Activated CD4-positive, alpha-beta memory T cell treated with anti-CD3 and anti-CD28 coated beads, Interleukin-2, amount 10 ng/mL, durations not matched to agents 7 days and 5 days (primary cell): ENCODE results near the gene TRMT44. TPM values are rescaled to one million over a fixed set of nuclear protein-coding genes. Genes with fewer than 3 reads are reported as not detected.

Source experiments
- CTCF ChIA-PET: fragments of 350-600 bp; sonication (Branson Sonifier 250); formaldehyde crosslinking; loops from one replicate; lab custom pipeline; 2021; ENCODE audit warnings: antibody characterized with exemption, inconsistent platforms; lab: Charles Lee
- POLR2A ChIA-PET: fragments of 350-600 bp; sonication (Branson Sonifier 250); formaldehyde crosslinking; loops from one replicate; lab custom pipeline; 2021; ENCODE audit warnings: antibody characterized with exemption; lab: Charles Lee
- DNase-seq: peaks from one replicate; pipeline ENCODE4 v3.0.0-alpha.2; 2020
- H3K27ac Mint-ChIP-seq: one replicate; pipeline ENCODE4 v1.8.0; 2021; ENCODE audit warnings: mild to moderate bottlenecking, mixed read lengths
- H3K27me3 Mint-ChIP-seq: one replicate; pipeline ENCODE4 v1.8.0; 2021; ENCODE audit warnings: mixed read lengths
- H3K36me3 Mint-ChIP-seq: one replicate; pipeline ENCODE4 v1.8.0; 2021; ENCODE audit warnings: low read depth, mixed read lengths
- H3K4me1 Mint-ChIP-seq: one replicate; pipeline ENCODE4 v1.8.0; 2021; ENCODE audit warnings: mixed read lengths
- H3K4me3 Mint-ChIP-seq: one replicate; pipeline ENCODE4 v1.8.0; 2021; ENCODE audit warnings: mild to moderate bottlenecking, mixed read lengths
- H3K9me3 Mint-ChIP-seq: one replicate; pipeline ENCODE4 v1.8.0; 2021; ENCODE audit warnings: mixed read lengths
- total RNA-seq, 2 experiments: library from RNA; stranded (reverse); gene quantifications; one replicate each; pipeline ENCODE4 v1.2.3, GENCODE V29; 2021

The TRMT44 gene
- total RNA-seq, 2 experiments from 2014 or later, result 15.7 to 17.8 TPM

GRCh38 chr4:8465615-8466611 is 25.3 kb downstream of the TRMT44 start:
- Mint-ChIP-seq H3K36me3 (peaks cover 22% of the 10 kb centered on the region), H3K27me3 (no peaks in the 10 kb centered on the region), H3K27ac (no peak overlapping the region), H3K4me1 (no peaks in the 10 kb centered on the region), H3K9me3 (no peaks in the 10 kb centered on the region), H3K4me3 (no peak overlapping the region)
- POLR2A ChIA-PET, result interaction anchor here (1.1 kb wide), 1 partner anchor 9 kb away, joined by 3 read pairs; no protein-coding TSS in a partner anchor
- CTCF ChIA-PET, result no interaction called here
- DNase-seq, result no peak

- DNase-seq, result no peak
- CTCF ChIA-PET, result no interaction called here
- Mint-ChIP-seq H3K9me3 (no peaks in the 10 kb centered on the region), H3K27ac (no peak overlapping the region), H3K4me1 (no peaks in the 10 kb centered on the region), H3K36me3 (peaks cover 22% of the 10 kb centered on the region), H3K27me3 (no peaks in the 10 kb centered on the region), H3K4me3 (no peak overlapping the region)
- POLR2A ChIA-PET, result no interaction called here
Observed at GRCh38 chr4:8467016-8467415, 26.4 kb downstream of the TRMT44 start.

GRCh38 chr4:8468746-8469535 is 28.4 kb downstream of the TRMT44 start:
- POLR2A ChIA-PET, result interaction anchor here (1.4 kb wide), 1 partner anchor 12 kb away, joined by 3 read pairs; no protein-coding TSS in a partner anchor

GRCh38 chr4:8469550-8469949 is 29.0 kb downstream of the TRMT44 start:
- H3K4me1 Mint-ChIP-seq, result no peaks in the 10 kb centered on the region
- CTCF ChIA-PET, result interaction anchor here (1.2 to 2.4 kb wide), 3 partner anchors 11 to 51 kb away, joined by 3 to 9 read pairs (median 8); no protein-coding TSS in a partner anchor
- no peak overlapping the region for H3K27ac Mint-ChIP-seq
- no peak for DNase-seq
- H3K4me3 Mint-ChIP-seq, result no peak overlapping the region
- H3K36me3 Mint-ChIP-seq, result peaks cover 22% of the 10 kb centered on the region
- no peaks in the 10 kb centered on the region for H3K27me3 Mint-ChIP-seq
- POLR2A ChIA-PET, result interaction anchor here (1.4 kb wide), 1 partner anchor 13 kb away, joined by 3 read pairs; no protein-coding TSS in a partner anchor
- no peaks in the 10 kb centered on the region for H3K9me3 Mint-ChIP-seq

More at GRCh38 chr4:8468746-8469535, 28.4 kb downstream of the TRMT44 start:
- Mint-ChIP-seq H3K9me3 (no peaks in the 10 kb centered on the region), H3K4me1 (no peaks in the 10 kb centered on the region), H3K4me3 (no peak overlapping the region), H3K36me3 (peaks cover 22% of the 10 kb centered on the region), H3K27me3 (no peaks in the 10 kb centered on the region), H3K27ac (peak overlapping the region; percentile 3)
- CTCF ChIA-PET, result interaction anchor here (0.6 to 2.4 kb wide), 11 partner anchors 8 to 449 kb away, joined by 3 to 9 read pairs (median 3); partner anchors contain the start of genes ACOX3 and TRMT44
- peak; percentile 64 for DNase-seq

- no peaks in the 10 kb centered on the region for H3K4me1 Mint-ChIP-seq
- no peak overlapping the region for H3K4me3 Mint-ChIP-seq
- H3K27ac Mint-ChIP-seq, result no peak overlapping the region
- CTCF ChIA-PET, result no interaction called here
- POLR2A ChIA-PET, result interaction anchor here (1.4 kb wide), 1 partner anchor 14 kb away, joined by 3 read pairs; no protein-coding TSS in a partner anchor
- no peaks in the 10 kb centered on the region for H3K27me3 Mint-ChIP-seq
- H3K36me3 Mint-ChIP-seq, result peaks cover 14% of the 10 kb centered on the region
- no peaks in the 10 kb centered on the region for H3K9me3 Mint-ChIP-seq
- DNase-seq, result no peak
Observed at GRCh38 chr4:8470451-8471024, 30.0 kb downstream of the TRMT44 start.

- Mint-ChIP-seq H3K27me3 (no peaks in the 10 kb centered on the region), H3K27ac (no peak overlapping the region)
- POLR2A ChIA-PET, result no interaction called here
Observed at GRCh38 chr4:8471211-8471875, 30.8 kb downstream of the TRMT44 start.

GRCh38 chr4:8472158-8472688 is 31.6 kb downstream of the TRMT44 start:
- H3K9me3 Mint-ChIP-seq, result no peaks in the 10 kb centered on the region
- ChIA-PET POLR2A (no interaction called here), CTCF (interaction anchor here (0.7 kb wide), 1 partner anchor 1487 kb away, joined by 3 read pairs; no protein-coding TSS in a partner anchor)
- no peak overlapping the region for H3K27ac Mint-ChIP-seq
- peaks cover 14% of the 10 kb centered on the region for H3K36me3 Mint-ChIP-seq
- H3K4me3 Mint-ChIP-seq, result no peak overlapping the region
- DNase-seq, result no peak
- no peaks in the 10 kb centered on the region for H3K4me1 Mint-ChIP-seq
- H3K27me3 Mint-ChIP-seq, result no peaks in the 10 kb centered on the region

More at GRCh38 chr4:8471211-8471875, 30.8 kb downstream of the TRMT44 start:
- Mint-ChIP-seq H3K36me3 (peaks cover 14% of the 10 kb centered on the region), H3K9me3 (no peaks in the 10 kb centered on the region), H3K4me3 (no peak overlapping the region), H3K4me1 (no peaks in the 10 kb centered on the region)
- CTCF ChIA-PET, result no interaction called here
- no peak for DNase-seq

- CTCF ChIA-PET, result no interaction called here
- no peak for DNase-seq
Observed at GRCh38 chr4:8472689-8473197, 32.2 kb downstream of the TRMT44 start.

GRCh38 chr4:8473198-8473919 is 32.8 kb downstream of the TRMT44 start:
- no peaks in the 10 kb centered on the region for H3K9me3 Mint-ChIP-seq
- H3K36me3 Mint-ChIP-seq, result peaks cover 9% of the 10 kb centered on the region
- H3K4me1 Mint-ChIP-seq, result no peaks in the 10 kb centered on the region
- ChIA-PET CTCF (no interaction called here), POLR2A (no interaction called here)
- H3K27me3 Mint-ChIP-seq, result no peaks in the 10 kb centered on the region
- DNase-seq, result no peak
- no peak overlapping the region for H3K27ac Mint-ChIP-seq
- H3K4me3 Mint-ChIP-seq, result no peak overlapping the region

More at GRCh38 chr4:8472689-8473197, 32.2 kb downstream of the TRMT44 start:
- Mint-ChIP-seq H3K4me3 (no peak overlapping the region), H3K4me1 (no peaks in the 10 kb centered on the region), H3K27me3 (no peaks in the 10 kb centered on the region), H3K9me3 (no peaks in the 10 kb centered on the region), H3K27ac (no peak overlapping the region), H3K36me3 (peaks cover 13% of the 10 kb centered on the region)
- POLR2A ChIA-PET, result no interaction called here

GRCh38 chr4:8473920-8474590 is 33.5 kb downstream of the TRMT44 start:
- CTCF ChIA-PET, result no interaction called here

GRCh38 chr4:8474856-8475255 is 34.3 kb downstream of the TRMT44 start:
- H3K4me1 Mint-ChIP-seq, result peaks cover 4% of the 10 kb centered on the region
- DNase-seq, result no peak
- CTCF ChIA-PET, result no interaction called here
- H3K27ac Mint-ChIP-seq, result no peak overlapping the region
- no peak overlapping the region for H3K4me3 Mint-ChIP-seq
- H3K36me3 Mint-ChIP-seq, result no peaks in the 10 kb centered on the region
- no peaks in the 10 kb centered on the region for H3K27me3 Mint-ChIP-seq
- POLR2A ChIA-PET, result no interaction called here
- H3K9me3 Mint-ChIP-seq, result no peaks in the 10 kb centered on the region

More at GRCh38 chr4:8473920-8474590, 33.5 kb downstream of the TRMT44 start:
- H3K27ac Mint-ChIP-seq, result no peak overlapping the region
- no peaks in the 10 kb centered on the region for H3K27me3 Mint-ChIP-seq
- POLR2A ChIA-PET, result no interaction called here
- H3K9me3 Mint-ChIP-seq, result no peaks in the 10 kb centered on the region
- H3K4me1 Mint-ChIP-seq, result peaks cover under 1% of the 10 kb centered on the region
- peaks cover 4% of the 10 kb centered on the region for H3K36me3 Mint-ChIP-seq
- DNase-seq, result no peak
- H3K4me3 Mint-ChIP-seq, result no peak overlapping the region
